Adrenal gland (tissue), 5 donors: ENCODE measurements around the gene MS4A14.

Source experiments
- POLR2A ChIP-seq, 2 donors: fragments of 450-650 bp; IDR thresholded peaks; one replicate each; pipeline ENCODE4 v1.6.1; 2017; ENCODE audit warnings: antibody characterized with exemption in 2 of 2, mild to moderate bottlenecking in 2 of 2, moderate library complexity in 1 of 2
- TF ChIP-seq, protein P1 (sequence below), 6 experiments: fragments of 450-650 bp in 4 of 6; fragments of 200-600 bp in 2 of 6; sonication (generic) in 1 of 6; IDR thresholded peaks; 1 replicate in 5 of 6; 2 replicates in 1 of 6; pipeline versions ENCODE4 v1.5.1 to v1.8.0; 2016 to 2021; ENCODE audit warnings: antibody characterized with exemption in 6 of 6, mild to moderate bottlenecking in 2 of 6, moderate library complexity in 1 of 6
- donor health status: DM: no; HTN: no; CAD: no.

DNA sequence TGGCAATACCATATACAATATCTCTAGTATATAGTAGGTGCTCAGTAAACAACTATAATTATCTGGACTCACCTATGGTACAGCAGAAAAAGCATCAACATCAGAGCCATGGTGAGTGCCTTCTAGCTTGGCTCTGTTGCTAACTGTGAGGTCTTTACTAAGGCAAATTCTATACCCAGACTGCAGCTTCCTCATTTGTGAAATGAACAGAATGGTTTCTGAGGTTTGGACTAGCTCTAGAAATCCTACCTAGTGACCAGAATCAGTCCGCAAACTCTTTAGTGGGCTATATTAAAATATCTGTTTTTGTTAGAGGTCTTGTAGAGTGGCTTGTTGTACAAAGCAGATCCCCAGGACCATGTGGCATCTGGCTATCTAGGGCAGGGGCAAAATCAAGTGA lies 63.1 kb downstream of the MS4A14 start:
- TF ChIP-seq, protein P1, sequence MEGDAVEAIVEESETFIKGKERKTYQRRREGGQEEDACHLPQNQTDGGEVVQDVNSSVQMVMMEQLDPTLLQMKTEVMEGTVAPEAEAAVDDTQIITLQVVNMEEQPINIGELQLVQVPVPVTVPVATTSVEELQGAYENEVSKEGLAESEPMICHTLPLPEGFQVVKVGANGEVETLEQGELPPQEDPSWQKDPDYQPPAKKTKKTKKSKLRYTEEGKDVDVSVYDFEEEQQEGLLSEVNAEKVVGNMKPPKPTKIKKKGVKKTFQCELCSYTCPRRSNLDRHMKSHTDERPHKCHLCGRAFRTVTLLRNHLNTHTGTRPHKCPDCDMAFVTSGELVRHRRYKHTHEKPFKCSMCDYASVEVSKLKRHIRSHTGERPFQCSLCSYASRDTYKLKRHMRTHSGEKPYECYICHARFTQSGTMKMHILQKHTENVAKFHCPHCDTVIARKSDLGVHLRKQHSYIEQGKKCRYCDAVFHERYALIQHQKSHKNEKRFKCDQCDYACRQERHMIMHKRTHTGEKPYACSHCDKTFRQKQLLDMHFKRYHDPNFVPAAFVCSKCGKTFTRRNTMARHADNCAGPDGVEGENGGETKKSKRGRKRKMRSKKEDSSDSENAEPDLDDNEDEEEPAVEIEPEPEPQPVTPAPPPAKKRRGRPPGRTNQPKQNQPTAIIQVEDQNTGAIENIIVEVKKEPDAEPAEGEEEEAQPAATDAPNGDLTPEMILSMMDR (IDR thresholded peaks at IDR 0.05), result no peak
- TF ChIP-seq POLR2A (IDR thresholded peaks at IDR 0.05), result no peak
